H9 (cell line): Measurements from ENCODE around the gene ZNF512. TPM values are rescaled to one million over a fixed set of nuclear protein-coding genes. Genes with fewer than 3 reads are reported as not detected.
"Not testable (repeated sequence)": the region's sequence is repeated elsewhere in the genome, so short reads cannot be mapped to it uniquely, and the experiment has no call there.

Experiments used
- DNase-seq: peaks from one replicate; pipeline ENCODE4 v3.0.0-alpha.2; 2017
- H2AFZ ChIP-seq: one replicate; pipeline ENCODE4 v1.6.1; 2013; ENCODE audit warnings: mild to moderate bottlenecking, low read length, control low read depth, moderate library complexity
- H2AK5ac ChIP-seq: 2 replicates; pipeline ENCODE4 v1.6.1; 2013; ENCODE audit warnings: low read length, control low read depth, mixed read lengths; ENCODE audit not compliant: insufficient read length
- H2BK120ac ChIP-seq: one replicate; pipeline ENCODE4 v1.6.1; 2013; ENCODE audit warnings: low read depth, mild to moderate bottlenecking, low read length, control low read depth, inconsistent platforms; ENCODE audit not compliant: poor library complexity, severe bottlenecking
- H2BK12ac ChIP-seq: 2 replicates; pipeline ENCODE4 v1.6.1; 2013; ENCODE audit warnings: low read length, control low read depth, mixed read lengths, low read depth; ENCODE audit not compliant: insufficient read length
- H2BK15ac ChIP-seq: 2 replicates; pipeline ENCODE4 v1.6.1; 2013; ENCODE audit warnings: low read depth, low read length, control low read depth
- H2BK20ac ChIP-seq: one replicate; pipeline ENCODE4 v1.6.1; 2013; ENCODE audit warnings: low read depth, mild to moderate bottlenecking, low read length, control low read depth, inconsistent platforms; ENCODE audit not compliant: poor library complexity, severe bottlenecking
- H2BK5ac ChIP-seq: 2 replicates; pipeline ENCODE4 v1.6.1; 2013; ENCODE audit warnings: low read length, control low read depth, mixed read lengths; ENCODE audit not compliant: insufficient read length
- H3K14ac ChIP-seq: 2 replicates; pipeline ENCODE4 v1.6.1; 2013; ENCODE audit warnings: low read length, control low read depth; ENCODE audit not compliant: insufficient read depth
- H3K18ac ChIP-seq: 2 replicates; pipeline ENCODE4 v1.6.1; 2013; ENCODE audit warnings: low read depth, mild to moderate bottlenecking, mixed read lengths, low read length, control low read depth; ENCODE audit not compliant: insufficient read length
- H3K23ac ChIP-seq: 2 replicates; pipeline ENCODE4 v1.6.1; 2013; ENCODE audit warnings: low read length, control low read depth, mixed read lengths, low read depth; ENCODE audit not compliant: insufficient read length
- H3K23me2 ChIP-seq: 2 replicates; pipeline ENCODE4 v1.6.1; 2013; ENCODE audit warnings: low read depth, mild to moderate bottlenecking, mixed read lengths, low read length, control low read depth; ENCODE audit not compliant: insufficient read length, poor library complexity, severe bottlenecking
- H3K27ac ChIP-seq: 2 replicates; pipeline ENCODE4 v1.5.1; 2013; ENCODE audit warnings: low read length, control low read depth, mixed read lengths, low read depth; ENCODE audit not compliant: insufficient read length
- H3K27me3 ChIP-seq: 2 replicates; pipeline ENCODE4 v1.6.1; 2013; ENCODE audit warnings: low read length, control low read depth, inconsistent platforms; ENCODE audit not compliant: insufficient read depth
- H3K4ac ChIP-seq: 2 replicates; pipeline ENCODE4 v1.6.1; 2013; ENCODE audit warnings: low read depth, mild to moderate bottlenecking, control low read depth, inconsistent platforms, low read length, moderate library complexity
- H3K4me1 ChIP-seq: 2 replicates; pipeline ENCODE4 v1.6.1; 2013; ENCODE audit warnings: low read length, control low read depth, inconsistent platforms; ENCODE audit not compliant: insufficient read depth
- H3K4me2 ChIP-seq: 2 replicates; pipeline ENCODE4 v1.6.1; 2013; ENCODE audit warnings: low read length, control low read depth, mixed read lengths; ENCODE audit not compliant: insufficient read length, insufficient read depth
- H3K56ac ChIP-seq: 2 replicates; pipeline ENCODE4 v1.6.1; 2013; ENCODE audit warnings: low read depth, mild to moderate bottlenecking, mixed read lengths, low read length, control low read depth; ENCODE audit not compliant: insufficient read length
- H3K79me1 ChIP-seq: 2 replicates; pipeline ENCODE4 v1.6.1; 2013; ENCODE audit warnings: low read depth, mild to moderate bottlenecking, moderate library complexity, low read length, control low read depth, inconsistent platforms; ENCODE audit not compliant: insufficient read depth, poor library complexity, severe bottlenecking
- H3K79me2 ChIP-seq: 2 replicates; pipeline ENCODE4 v1.6.1; 2013; ENCODE audit warnings: low read length, control low read depth, inconsistent platforms; ENCODE audit not compliant: insufficient read depth
- H3K9ac ChIP-seq: 2 replicates; pipeline ENCODE4 v1.6.1; 2013; ENCODE audit warnings: low read length, control low read depth, mixed read lengths; ENCODE audit not compliant: insufficient read length; ENCODE audit errors: extremely low read depth
- H3K9me3 ChIP-seq: one replicate; pipeline ENCODE4 v1.6.1; 2013; ENCODE audit warnings: low read depth, low read length, inconsistent platforms; ENCODE audit not compliant: control insufficient read depth
- H3T11ph ChIP-seq: one replicate; pipeline ENCODE4 v1.6.1; 2013; ENCODE audit warnings: mild to moderate bottlenecking, low read length, control low read depth, inconsistent platforms
- H4K20me1 ChIP-seq: one replicate; pipeline ENCODE4 v1.6.1; 2013; ENCODE audit not compliant: control insufficient read depth, insufficient read length, insufficient read depth
- H4K5ac ChIP-seq: 2 replicates; pipeline ENCODE4 v1.6.1; 2013; ENCODE audit warnings: low read depth, mild to moderate bottlenecking, mixed read lengths, low read length, control low read depth; ENCODE audit not compliant: insufficient read length
- H4K8ac ChIP-seq: replicated peaks from 2 replicates; pipeline ENCODE4 v1.6.1; 2013; ENCODE audit warnings: low read length, control low read depth, mixed read lengths, low read depth; ENCODE audit not compliant: insufficient read length
- H4K91ac ChIP-seq: 2 replicates; pipeline ENCODE4 v1.6.1; 2013; ENCODE audit warnings: low read depth, mild to moderate bottlenecking, moderate library complexity, mixed read lengths, low read length, control low read depth; ENCODE audit not compliant: insufficient read length
- H3K27ac Mint-ChIP-seq, 3 experiments: 2 replicates in 2 of 3; 3 replicates in 1 of 3; pipeline ENCODE4 v1.8.0; 2020 to 2021; ENCODE audit warnings: mixed read lengths in 3 of 3, mild to moderate bottlenecking in 1 of 3, moderate library complexity in 1 of 3
- H3K27me3 Mint-ChIP-seq: 2 replicates; pipeline ENCODE4 v1.8.0; 2021; ENCODE audit warnings: low read depth, mild to moderate bottlenecking, moderate library complexity, mixed read lengths
- H3K36me3 Mint-ChIP-seq, 3 experiments: 2 replicates in 2 of 3; 3 replicates in 1 of 3; pipeline ENCODE4 v1.8.0; 2020 to 2021; ENCODE audit warnings: low read depth in 3 of 3, mixed read lengths in 3 of 3; ENCODE audit not compliant: insufficient read depth in 1 of 3
- H3K4me1 Mint-ChIP-seq, 2 experiments: 2 replicates each; pipeline ENCODE4 v1.8.0; 2020; ENCODE audit warnings: mixed read lengths in 2 of 2
- H3K4me3 Mint-ChIP-seq, 2 experiments: 2 replicates in 1 of 2; 3 replicates in 1 of 2; pipeline ENCODE4 v1.8.0; 2020 to 2021; ENCODE audit warnings: mild to moderate bottlenecking in 2 of 2, mixed read lengths in 2 of 2, moderate library complexity in 1 of 2
- H3K9me3 Mint-ChIP-seq, 2 experiments: 2 replicates in 1 of 2; 3 replicates in 1 of 2; pipeline ENCODE4 v1.8.0; 2020; ENCODE audit warnings: mild to moderate bottlenecking in 2 of 2, mixed read lengths in 2 of 2, moderate library complexity in 1 of 2
- CTCF ChIP-seq: fragments of 200-600 bp; sonication (generic); conservative IDR thresholded peaks from 3 replicates; pipeline ENCODE4 v1.8.0; 2021; ENCODE audit warnings: antibody characterized with exemption, mild to moderate bottlenecking
- WGBS: extraction: QIAGEN DNeasy Blood & Tissue Kit; methylation state at CpG from one replicate; pipeline ENCODE4 v1.1.7; 2013; ENCODE audit warnings: missing lambda C conversion rate, low lambda C conversion rate, mixed read lengths; ENCODE audit not compliant: insufficient read length; ENCODE audit errors: extremely low coverage; 5-methylcytosine and 5-hydroxymethylcytosine counted together
- total RNA-seq: library from RNA; stranded (reverse); gene quantifications from 2 replicates; pipeline ENCODE4 v1.2.1, GENCODE V29; 2021

ZNF512 gene
- total RNA-seq, 1 experiment from 2014 or later: 38.2 TPM

GRCh38 chr2:27628767-27629709 is 46.2 kb downstream of the ZNF512 start, which contains the start of the genes CCDC121 and GPN1:
CCDC121 (minus strand) TSS chr2:27629012; CDS start chr2:27627799, 1,213 bp downstream.
GPN1 (plus strand) TSS chr2:27629050; CDS start chr2:27629059, 9 bp downstream.
- H3K4me3 Mint-ChIP-seq: no peak within 1 kb of the TSS
- no peak within 1 kb of the TSS for H2BK5ac ChIP-seq
- H3K56ac ChIP-seq: no peak within 1 kb of the TSS
- no peak within 1 kb of the TSS for H3K4ac ChIP-seq
- H4K20me1 ChIP-seq: no peaks in the 10 kb centered on the region
- no peaks in the 10 kb centered on the region for H3K27me3 ChIP-seq
- DNase-seq: peak; percentile 88
- no peaks in the 10 kb centered on the region for H3K9me3 Mint-ChIP-seq
- peak within 1 kb of the TSS; percentile 52 for H3K4me2 ChIP-seq
- H3K23me2 ChIP-seq: peaks cover 3% of the 10 kb centered on the region
- peak within 1 kb of the TSS; percentile 45 for H3K18ac ChIP-seq
- H2BK120ac ChIP-seq: no peak within 1 kb of the TSS
- no peaks in the 10 kb centered on the region for H3K79me1 ChIP-seq
- peak within 1 kb of the TSS; percentile 61 for H3K14ac ChIP-seq
- H3K27me3 Mint-ChIP-seq: no peaks in the 10 kb centered on the region
- H3K36me3 Mint-ChIP-seq: peaks cover 10 to 40% (median 25%) of the 10 kb centered on the region in 3 experiments
- no peak within 1 kb of the TSS for H2BK20ac ChIP-seq
- no peak within 1 kb of the TSS for H4K5ac ChIP-seq
- H3K9me3 ChIP-seq: no peaks in the 10 kb centered on the region
- no peak within 1 kb of the TSS for H2BK15ac ChIP-seq
- H3K23ac ChIP-seq: no peak within 1 kb of the TSS
- no peak within 1 kb of the TSS for H3K27ac ChIP-seq
- H3K4me1 Mint-ChIP-seq: peaks cover 5 to 21% of the 10 kb centered on the region in 2 experiments
- H4K8ac ChIP-seq: no peak within 1 kb of the TSS
- no CpG with 5 or more reads among the region's 44 CpGs for WGBS
- no peak within 1 kb of the TSS for H4K91ac ChIP-seq
- H3K79me2 ChIP-seq: no peaks in the 10 kb centered on the region
- no peak within 1 kb of the TSS for H3T11ph ChIP-seq
- TF ChIP-seq CTCF: no peak
- H2BK12ac ChIP-seq: no peak within 1 kb of the TSS
- H3K27ac Mint-ChIP-seq: no peak within 1 kb of the TSS
- no peak within 1 kb of the TSS for H2AK5ac ChIP-seq
- H2AFZ ChIP-seq: no peak within 1 kb of the TSS
- H3K9ac ChIP-seq: peak within 1 kb of the TSS; percentile 83
- H3K4me1 ChIP-seq: no peaks in the 10 kb centered on the region

- H3T11ph ChIP-seq, H3K27me3 Mint-ChIP-seq, H2BK15ac ChIP-seq, H4K5ac ChIP-seq, H4K8ac ChIP-seq, H3K4me1 ChIP-seq, H3K9me3 ChIP-seq, DNase-seq, H2BK5ac ChIP-seq, H3K4me2 ChIP-seq, H3K79me1 ChIP-seq, H2AFZ ChIP-seq, H2BK120ac ChIP-seq, H2BK12ac ChIP-seq, H3K23ac ChIP-seq, H3K9ac ChIP-seq, H2AK5ac ChIP-seq, H3K4ac ChIP-seq, H3K79me2 ChIP-seq, H3K4me3 Mint-ChIP-seq, H3K27ac ChIP-seq, H3K18ac ChIP-seq, H3K23me2 ChIP-seq, H4K20me1 ChIP-seq, H2BK20ac ChIP-seq, H3K14ac ChIP-seq, H3K27me3 ChIP-seq, H3K56ac ChIP-seq, H3K27ac Mint-ChIP-seq, H4K91ac ChIP-seq, H3K9me3 Mint-ChIP-seq: not testable (repeated sequence)
- no CpG with 5 or more reads among the region's 2 CpGs for WGBS
- peaks cover 16 to 44% (median 36%) of the 10 kb centered on the region in 3 experiments for H3K36me3 Mint-ChIP-seq
- peaks cover 5 to 21% of the 10 kb centered on the region in 2 experiments for H3K4me1 Mint-ChIP-seq
These were observed 47.4 kb downstream of the ZNF512 start for GRCh38 chr2:27630257-27630656.
